SH-SY5Y (cell line): ENCODE data around the gene TMEM205.

Experiments
- GATA2 ChIP-seq: IDR thresholded peaks from 2 replicates; pipeline ENCODE4 v1.6.1; 2011; ENCODE audit warnings: mild to moderate bottlenecking, low read depth, low read length
- GATA3 ChIP-seq: IDR thresholded peaks from 2 replicates; pipeline ENCODE4 v1.6.1; 2011; ENCODE audit warnings: low read depth, mild to moderate bottlenecking, low read length, moderate library complexity

DNA sequence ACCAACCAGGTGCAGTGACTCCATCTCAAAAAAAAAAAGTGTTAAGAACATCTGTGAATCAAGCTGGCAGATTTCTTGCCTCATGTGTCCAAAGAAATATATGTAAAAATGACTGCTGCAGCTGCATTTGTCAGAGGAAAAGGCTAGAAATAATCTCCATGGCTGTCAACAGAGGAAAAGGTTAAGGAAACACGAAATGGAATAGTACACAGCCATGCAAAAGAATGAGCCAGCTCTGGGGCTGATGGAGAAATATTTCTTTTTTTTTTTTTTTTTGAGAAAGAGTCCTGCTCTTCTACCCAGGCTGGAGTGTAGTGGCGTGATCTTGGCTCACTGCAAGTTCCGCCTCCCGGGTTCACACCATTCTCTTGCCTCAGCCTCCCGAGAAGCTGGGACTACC, 13.2 kb downstream of the TMEM205 start:
- TF ChIP-seq GATA3, result no peak
- TF ChIP-seq GATA2, result no peak
